Ishikawa (cell line): ENCODE results near the gene PHKA2.

ENCODE experiments used
- CEBPB ChIP-seq: IDR thresholded peaks from 2 replicates; pipeline ENCODE4 v1.6.1; 2012
- CREB1 ChIP-seq: IDR thresholded peaks from 2 replicates; pipeline ENCODE4 v1.6.1; 2012; ENCODE audit warnings: low read depth
- EGR1 ChIP-seq: IDR thresholded peaks from 2 replicates; pipeline ENCODE4 v1.6.1; 2012
- EP300 ChIP-seq: IDR thresholded peaks from 2 replicates; pipeline ENCODE4 v1.6.1; 2012; ENCODE audit warnings: borderline replicate concordance
- FOXM1 ChIP-seq: IDR thresholded peaks from 2 replicates; pipeline ENCODE4 v1.6.1; 2012; ENCODE audit warnings: low read depth, borderline replicate concordance
- MAX ChIP-seq: IDR thresholded peaks from 2 replicates; pipeline ENCODE4 v1.6.1; 2012
- NFIC ChIP-seq: IDR thresholded peaks from 2 replicates; pipeline ENCODE4 v1.6.1; 2012
- RAD21 ChIP-seq: IDR thresholded peaks from 2 replicates; pipeline ENCODE4 v1.6.1; 2012; ENCODE audit warnings: low read depth
- TAF1 ChIP-seq: IDR thresholded peaks from 2 replicates; pipeline ENCODE4 v1.6.1; 2012; ENCODE audit warnings: low read depth, mild to moderate bottlenecking
- TCF12 ChIP-seq: IDR thresholded peaks from 2 replicates; pipeline ENCODE4 v1.6.1; 2012; ENCODE audit warnings: low read depth
- TEAD4 ChIP-seq: IDR thresholded peaks from 2 replicates; pipeline ENCODE4 v1.6.1; 2012
- USF1 ChIP-seq: IDR thresholded peaks from 2 replicates; pipeline ENCODE4 v1.6.1; 2012
- YY1 ChIP-seq: IDR thresholded peaks from 2 replicates; pipeline ENCODE4 v1.6.1; 2012; ENCODE audit warnings: low read depth
- ZBTB7A ChIP-seq: IDR thresholded peaks from 2 replicates; pipeline ENCODE4 v1.6.1; 2012; ENCODE audit warnings: low read depth
- TF ChIP-seq, protein P1 (sequence below): IDR thresholded peaks from 2 replicates; pipeline ENCODE4 v1.6.1; 2012; ENCODE audit warnings: low read depth, mild to moderate bottlenecking

Gene PHKA2

DNA sequence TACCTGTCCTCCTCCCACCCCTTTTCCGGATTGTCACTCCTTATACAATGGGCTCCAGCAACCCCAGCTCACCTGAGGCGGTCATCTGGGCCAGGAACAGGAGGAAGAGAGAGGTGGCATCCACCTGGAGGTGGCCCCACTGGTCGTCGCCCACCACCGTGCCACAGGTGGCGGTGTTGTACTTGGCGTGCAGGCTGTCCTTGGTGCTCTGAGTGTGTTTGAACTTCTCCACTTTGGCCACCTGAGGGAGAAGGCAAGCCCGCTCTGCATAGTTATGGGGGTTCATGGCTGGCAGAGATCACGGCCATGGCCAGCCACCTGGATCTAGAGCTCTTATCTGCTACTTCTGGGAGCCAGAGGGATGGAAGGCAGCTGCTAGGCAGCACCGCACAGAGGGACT lies 32.9 kb downstream of the PHKA2 start:
- TF ChIP-seq YY1: no peak
- TF ChIP-seq, protein P1, sequence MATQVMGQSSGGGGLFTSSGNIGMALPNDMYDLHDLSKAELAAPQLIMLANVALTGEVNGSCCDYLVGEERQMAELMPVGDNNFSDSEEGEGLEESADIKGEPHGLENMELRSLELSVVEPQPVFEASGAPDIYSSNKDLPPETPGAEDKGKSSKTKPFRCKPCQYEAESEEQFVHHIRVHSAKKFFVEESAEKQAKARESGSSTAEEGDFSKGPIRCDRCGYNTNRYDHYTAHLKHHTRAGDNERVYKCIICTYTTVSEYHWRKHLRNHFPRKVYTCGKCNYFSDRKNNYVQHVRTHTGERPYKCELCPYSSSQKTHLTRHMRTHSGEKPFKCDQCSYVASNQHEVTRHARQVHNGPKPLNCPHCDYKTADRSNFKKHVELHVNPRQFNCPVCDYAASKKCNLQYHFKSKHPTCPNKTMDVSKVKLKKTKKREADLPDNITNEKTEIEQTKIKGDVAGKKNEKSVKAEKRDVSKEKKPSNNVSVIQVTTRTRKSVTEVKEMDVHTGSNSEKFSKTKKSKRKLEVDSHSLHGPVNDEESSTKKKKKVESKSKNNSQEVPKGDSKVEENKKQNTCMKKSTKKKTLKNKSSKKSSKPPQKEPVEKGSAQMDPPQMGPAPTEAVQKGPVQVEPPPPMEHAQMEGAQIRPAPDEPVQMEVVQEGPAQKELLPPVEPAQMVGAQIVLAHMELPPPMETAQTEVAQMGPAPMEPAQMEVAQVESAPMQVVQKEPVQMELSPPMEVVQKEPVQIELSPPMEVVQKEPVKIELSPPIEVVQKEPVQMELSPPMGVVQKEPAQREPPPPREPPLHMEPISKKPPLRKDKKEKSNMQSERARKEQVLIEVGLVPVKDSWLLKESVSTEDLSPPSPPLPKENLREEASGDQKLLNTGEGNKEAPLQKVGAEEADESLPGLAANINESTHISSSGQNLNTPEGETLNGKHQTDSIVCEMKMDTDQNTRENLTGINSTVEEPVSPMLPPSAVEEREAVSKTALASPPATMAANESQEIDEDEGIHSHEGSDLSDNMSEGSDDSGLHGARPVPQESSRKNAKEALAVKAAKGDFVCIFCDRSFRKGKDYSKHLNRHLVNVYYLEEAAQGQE: no peak
- no peak for TF ChIP-seq MAX
- no peak for TF ChIP-seq CEBPB
- no peak for TF ChIP-seq RAD21
- no peak for TF ChIP-seq EGR1
- no peak for TF ChIP-seq USF1
- no peak for TF ChIP-seq ZBTB7A
- TF ChIP-seq TAF1: no peak

DNA sequence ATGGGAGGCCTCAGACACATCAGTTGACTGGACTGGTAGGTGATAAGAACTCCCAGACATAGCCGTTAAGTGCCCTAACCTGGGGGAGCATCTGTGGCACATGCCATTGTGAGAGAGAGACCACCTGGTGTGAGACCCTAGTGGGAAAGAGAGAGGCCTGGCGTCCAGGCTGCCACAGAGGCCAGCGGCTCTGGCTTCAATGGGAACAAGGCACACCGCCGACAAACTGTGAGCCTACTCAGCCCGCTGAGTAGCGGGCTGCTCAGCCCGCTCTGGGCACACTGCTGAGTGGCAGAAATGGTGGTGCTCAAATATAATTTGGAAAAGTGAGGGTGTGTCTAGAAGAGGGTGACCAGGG lies 34.0 kb downstream of the PHKA2 start:
- TF ChIP-seq USF1 (no peak), EGR1 (no peak), ZBTB7A (no peak), NFIC (no peak), CREB1 (no peak), YY1 (no peak), TEAD4 (no peak), FOXM1 (no peak), CEBPB (no peak), MAX (no peak), TCF12 (no peak), EP300 (no peak)
- TF ChIP-seq, protein P1: no peak

DNA sequence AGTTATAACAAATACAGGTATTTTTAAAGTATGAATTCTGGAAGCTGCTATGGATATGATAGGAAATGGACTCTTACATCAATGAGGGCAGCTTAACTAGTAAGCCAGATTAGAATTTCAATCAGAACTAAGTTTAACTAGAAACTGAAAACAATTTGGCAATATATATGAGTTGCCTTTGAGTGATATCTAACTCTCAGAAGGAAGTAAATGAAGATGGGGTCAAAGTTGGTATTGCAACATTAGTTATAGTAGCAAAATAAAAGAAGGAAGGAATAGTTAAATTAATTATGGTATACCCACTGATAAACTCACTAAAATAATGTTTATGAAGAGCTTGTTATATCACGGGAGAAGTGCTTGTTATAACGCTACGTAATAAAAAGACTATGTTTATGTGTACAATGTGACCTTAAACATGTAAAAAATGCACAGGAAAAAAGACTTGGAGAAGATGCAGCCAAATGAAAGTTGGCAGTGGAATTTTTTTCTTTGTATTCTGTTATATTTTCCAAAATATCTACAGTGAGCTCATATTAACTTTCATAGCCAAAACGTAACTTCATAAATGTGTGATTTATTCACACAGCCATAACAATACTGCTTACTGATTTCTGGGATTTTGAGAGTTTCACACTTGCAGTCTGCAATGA lies 34.5 kb downstream of the PHKA2 start:
- TF ChIP-seq EP300: no peak
- TF ChIP-seq FOXM1: no peak
- no peak for TF ChIP-seq NFIC
- TF ChIP-seq ZBTB7A: no peak
- no peak for TF ChIP-seq TCF12
- no peak for TF ChIP-seq MAX
- no peak for TF ChIP-seq EGR1
- TF ChIP-seq USF1: no peak
- TF ChIP-seq TAF1: no peak
- TF ChIP-seq TEAD4: no peak
- TF ChIP-seq RAD21: no peak
- no peak for TF ChIP-seq CREB1
- no peak for TF ChIP-seq CEBPB
- TF ChIP-seq, protein P1: no peak
- TF ChIP-seq YY1: no peak

- TF ChIP-seq EGR1 (no peak), TAF1 (no peak), ZBTB7A (no peak), FOXM1 (no peak), TCF12 (no peak), NFIC (no peak), YY1 (no peak), TEAD4 (no peak)
Observed at GRCh38 chrX:18946611-18947010, 37.3 kb downstream of the PHKA2 start.
